ENCODE measurements around the gene EXOSC7. TPM values are rescaled to one million over a fixed set of nuclear protein-coding genes. Genes with fewer than 3 reads are reported as not detected.

EXOSC7 gene
- total and polyA plus RNA-seq, 9 of the 15 experiments (the other 6 are each of a cell fraction or from before 2014, with no cell fraction given): 88.5 to 237 (median 112) TPM

- TF ChIP-seq ZFP30 (CRISPR knock-in tag; IDR thresholded peaks at IDR 0.05; ENCODE audit: borderline replicate concordance) (no peak), ZKSCAN1 (IDR thresholded peaks at IDR 0.05; ENCODE audit: low read depth, low read length) (no peak), ZBTB26 (CRISPR knock-in tag; IDR thresholded peaks at IDR 0.05) (no peak), KLF1 (tag; IDR thresholded peaks at IDR 0.05) (no peak), ZNF165 (CRISPR knock-in tag; IDR thresholded peaks at IDR 0.05; ENCODE audit: borderline replicate concordance) (no peak), ELK1 (CRISPR knock-in tag; IDR thresholded peaks at IDR 0.05) (no peak), ID3 (CRISPR knock-in tag; IDR thresholded peaks at IDR 0.05) (no peak), ID3 (tag; IDR thresholded peaks at IDR 0.05) (peak; percentile 19; the same call in 1 of the 2 replicates), TAL1 (IDR thresholded peaks at IDR 0.05) (no peak), SRSF9 (IDR thresholded peaks at IDR 0.05; ENCODE audit: borderline replicate concordance, low read depth, low read length) (no peak), LEF1 (IDR thresholded peaks at IDR 0.05) (0 out of 2 replicates have a peak, but pooled peaks have one; percentile 22), XRCC3 (IDR thresholded peaks at IDR 0.05) (no peak), RBM25 (IDR thresholded peaks at IDR 0.05; ENCODE audit: low read depth, low read length, severe bottlenecking) (peak; percentile 23), E4F1 (CRISPR knock-in tag; IDR thresholded peaks at IDR 0.05; ENCODE audit: borderline replicate concordance) (no peak), SREBF2 (CRISPR knock-in tag; IDR thresholded peaks at IDR 0.05) (no peak), MAZ (CRISPR knock-in tag; conservative IDR thresholded peaks at IDR 0.05 in 1 of 2, IDR thresholded peaks at IDR 0.05 in 1 of 2) (peak; percentile 85 to 95; a peak in 3 of 4 replicates), DIDO1 (tag; IDR thresholded peaks at IDR 0.05; ENCODE audit: low read depth) (no peak), NCOR1 (IDR thresholded peaks at IDR 0.05) (no peak), SMARCC2 (IDR thresholded peaks at IDR 0.05; ENCODE audit: low read depth) (no peak), DDX20 (tag; IDR thresholded peaks at IDR 0.05; ENCODE audit: low read depth) (no peak), CBX1 (IDR thresholded peaks at IDR 0.05; ENCODE audit: low read depth) (peak; percentile 68)
These were observed at the start of gene EXOSC7, which contains the start of gene ZDHHC3 (continued) for GRCh38 chr3:44976002-44976815.

Measured in K562 (cell line).